RPMI8226 (cell line): ENCODE results near the gene E2F6.
A peak's percentile ranks its signal among the peaks of the same experiment; 100 is the strongest.

Experiments
- DNase-seq: peaks from one replicate; pipeline ENCODE4 v3.0.0-alpha.2; 2015

E2F6 gene, protein sequence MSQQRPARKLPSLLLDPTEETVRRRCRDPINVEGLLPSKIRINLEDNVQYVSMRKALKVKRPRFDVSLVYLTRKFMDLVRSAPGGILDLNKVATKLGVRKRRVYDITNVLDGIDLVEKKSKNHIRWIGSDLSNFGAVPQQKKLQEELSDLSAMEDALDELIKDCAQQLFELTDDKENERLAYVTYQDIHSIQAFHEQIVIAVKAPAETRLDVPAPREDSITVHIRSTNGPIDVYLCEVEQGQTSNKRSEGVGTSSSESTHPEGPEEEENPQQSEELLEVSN

GRCh38 chr2:11465485-11466306 is at the start of gene E2F6:
TSS of gene E2F6 (minus strand) at chr2:11466161. CDS start at chr2:11465879, 282 bp downstream.
- peak; percentile 87 for DNase-seq

- no peak for DNase-seq
Measured at GRCh38 chr2:11515490-11515981, 49.6 kb upstream of the E2F6 start.

DNA sequence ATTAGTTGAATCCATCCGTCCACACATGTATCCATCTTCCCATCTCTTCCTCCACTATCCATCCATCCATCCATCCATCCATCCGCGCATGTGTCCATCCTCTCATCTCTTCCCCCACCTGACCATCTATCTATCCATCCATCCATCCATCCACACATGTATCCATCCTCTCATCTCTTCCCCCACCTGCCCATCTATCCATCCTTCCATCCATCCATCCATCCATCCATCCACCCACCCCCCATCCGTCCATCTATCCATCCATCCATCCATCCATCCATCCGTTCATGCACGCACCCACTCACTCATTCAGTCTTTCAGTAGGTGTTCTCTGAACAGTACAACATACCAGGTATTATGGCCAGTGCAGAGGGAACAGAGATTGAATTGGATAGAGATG is 48.9 kb upstream of the E2F6 start:
- no peak for DNase-seq

- no peak for DNase-seq
Measured at GRCh38 chr2:11514081-11514730, 48.2 kb upstream of the E2F6 start.

- no peak for DNase-seq
Measured at GRCh38 chr2:11513319-11513718, 47.4 kb upstream of the E2F6 start.

DNA sequence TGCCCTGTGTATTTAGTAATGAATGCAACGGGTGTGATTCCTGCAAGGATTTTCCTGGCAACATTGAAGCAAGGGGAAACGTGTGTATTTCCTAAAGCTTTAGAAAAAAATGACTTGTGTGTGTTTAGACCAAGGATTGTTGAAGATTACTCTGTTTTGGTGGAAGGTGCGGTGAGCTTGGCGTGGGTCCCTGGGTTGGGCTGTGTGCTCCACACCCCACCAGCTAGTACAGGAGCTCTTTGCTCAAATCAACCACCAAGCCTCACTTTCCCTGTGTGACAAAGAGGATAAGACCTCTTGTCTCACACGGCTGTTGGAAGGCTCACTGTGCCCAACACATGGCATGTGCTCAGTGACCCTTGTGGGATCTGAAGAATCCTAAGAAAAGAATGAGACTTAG is 46.5 kb upstream of the E2F6 start:
- no peak for DNase-seq

DNA sequence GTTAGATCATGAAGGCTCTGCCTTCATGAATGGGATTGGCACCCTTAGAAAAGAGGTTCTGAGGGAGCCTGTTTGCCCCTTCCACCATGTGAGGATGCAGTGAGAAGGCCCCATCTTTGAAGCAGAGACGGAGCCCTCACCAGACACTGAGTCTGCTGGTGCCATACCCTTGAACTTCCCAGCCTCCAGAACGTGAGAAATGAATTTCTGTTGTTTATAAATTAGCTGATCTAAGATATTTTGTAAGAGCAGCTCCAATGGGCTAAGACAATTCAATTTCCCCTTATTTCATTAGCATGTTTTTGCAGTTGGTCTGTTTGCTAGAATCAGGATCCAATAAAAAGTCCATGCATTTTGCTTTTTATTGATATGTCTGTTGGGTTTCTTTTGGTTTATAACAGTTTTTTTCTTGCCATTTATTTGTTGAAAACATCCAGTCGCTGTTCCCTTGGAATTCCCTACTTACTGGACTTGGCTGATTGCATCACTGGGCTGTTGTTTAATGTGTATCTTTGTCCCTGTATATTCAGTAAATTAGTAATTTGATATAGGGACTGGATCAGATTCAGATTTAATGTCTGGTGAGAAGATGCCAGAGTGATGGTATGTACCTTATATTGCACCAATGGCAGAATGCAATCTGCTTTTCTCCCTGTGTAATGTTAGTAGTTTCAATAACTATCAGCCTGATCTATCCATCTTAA is 43.8 kb upstream of the E2F6 start:
- no peak for DNase-seq

DNA sequence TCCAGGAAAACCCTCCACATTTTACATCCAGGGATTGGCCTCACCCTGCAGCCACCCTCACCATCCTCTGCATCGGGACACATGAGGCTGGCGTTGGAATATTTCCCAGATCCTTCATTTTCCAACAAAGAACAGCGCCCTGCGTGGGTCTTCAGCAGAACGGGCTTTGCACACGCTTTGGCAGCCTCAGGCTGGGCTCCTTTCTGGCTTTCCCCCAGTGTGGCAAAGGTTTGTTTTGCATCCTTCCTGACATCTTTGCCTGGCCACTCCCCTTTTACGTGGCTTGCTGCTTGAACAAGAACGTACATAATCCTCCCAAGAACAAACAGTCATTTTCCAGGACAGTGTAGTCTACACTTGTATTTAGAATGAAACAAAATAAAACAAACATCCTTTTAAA is 42.3 kb upstream of the E2F6 start:
- no peak for DNase-seq

DNA sequence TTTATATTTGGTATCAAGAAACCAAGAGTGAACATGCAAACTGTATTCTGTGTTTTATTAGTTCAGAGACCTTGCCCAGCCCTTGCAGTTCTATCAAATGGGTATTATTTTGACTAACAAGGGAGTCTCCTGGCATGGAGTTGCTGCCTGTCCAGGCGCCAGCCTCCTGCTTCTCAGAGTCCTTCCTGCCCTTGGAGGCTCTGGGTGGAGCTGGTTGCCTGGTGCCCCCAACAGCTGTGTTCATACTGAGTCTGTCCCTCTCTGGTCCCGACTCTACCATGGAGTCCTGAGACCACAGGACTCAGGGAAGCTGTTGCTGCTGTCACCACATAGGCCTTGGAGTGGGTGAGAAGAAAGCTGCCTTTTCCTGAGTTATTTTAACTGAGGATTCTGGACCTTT is 41.6 kb upstream of the E2F6 start:
- no peak for DNase-seq

GRCh38 chr2:11506611-11506969 is 40.6 kb upstream of the E2F6 start:
- DNase-seq: no peak

- DNase-seq: peak; percentile 96
Measured at GRCh38 chr2:11505652-11506610, 40.0 kb upstream of the E2F6 start.

DNA sequence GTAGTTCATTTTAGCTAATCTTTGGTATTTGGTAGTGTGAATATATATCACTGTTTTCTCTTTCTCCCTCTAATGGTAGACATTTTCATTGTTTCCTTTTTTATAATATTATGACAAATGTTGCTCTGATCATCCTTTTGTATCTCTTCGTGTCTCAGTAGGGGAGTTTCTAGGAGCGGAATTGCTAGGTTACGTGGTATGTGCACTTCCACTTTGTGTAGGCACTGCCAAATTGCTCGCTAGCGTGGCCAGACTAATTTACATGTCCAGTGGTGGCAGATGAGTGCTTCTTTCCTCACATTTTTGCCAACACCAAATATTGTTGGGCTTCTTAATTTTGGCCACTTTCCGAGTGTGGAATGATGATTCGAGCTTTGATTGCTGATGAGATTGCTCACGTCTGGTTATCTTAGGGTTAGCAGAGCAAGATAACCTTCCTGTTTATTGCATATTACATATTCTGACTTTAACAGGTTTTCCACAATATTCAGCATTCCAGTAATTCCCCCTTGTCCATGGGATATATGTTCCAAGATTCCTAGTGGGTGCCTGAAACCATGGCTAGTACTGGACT is 37.5 kb upstream of the E2F6 start:
- no peak for DNase-seq

- no peak for DNase-seq
Measured at GRCh38 chr2:11502740-11503292, 36.9 kb upstream of the E2F6 start.

DNA sequence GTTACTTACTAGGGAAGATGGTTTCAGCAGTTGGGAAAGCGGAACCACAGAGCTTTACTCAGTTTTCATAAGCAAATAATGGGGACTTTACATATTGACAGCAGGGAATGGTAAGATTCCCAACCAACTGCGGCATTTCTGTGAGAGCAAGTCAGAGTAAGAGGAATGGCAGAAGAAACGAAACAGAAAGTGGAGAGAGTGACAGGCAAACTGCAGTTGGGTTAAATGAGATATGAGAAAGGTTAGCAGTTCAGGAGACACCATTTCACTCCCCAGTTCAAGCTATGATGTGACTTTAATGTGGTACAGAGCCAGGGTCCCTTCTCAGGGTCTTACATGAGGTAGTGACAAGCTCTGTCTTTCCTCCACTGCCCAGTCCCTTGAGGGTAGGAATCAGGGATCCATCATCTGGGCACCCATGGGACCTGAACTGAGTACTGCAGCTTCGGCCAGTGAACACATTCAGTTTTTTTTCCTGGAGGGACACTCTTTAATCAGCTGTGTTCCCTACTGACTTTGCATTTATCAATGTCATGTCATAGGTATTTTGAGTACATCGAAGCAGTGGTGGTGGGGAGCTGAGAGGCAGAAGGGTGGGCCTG is 34.8 kb upstream of the E2F6 start:
- DNase-seq: peak; percentile 43

GRCh38 chr2:11499081-11499743 is 33.3 kb upstream of the E2F6 start:
- DNase-seq: no peak

- peak; percentile 97 for DNase-seq
Measured at GRCh38 chr2:11498543-11499034, 32.6 kb upstream of the E2F6 start.

DNA sequence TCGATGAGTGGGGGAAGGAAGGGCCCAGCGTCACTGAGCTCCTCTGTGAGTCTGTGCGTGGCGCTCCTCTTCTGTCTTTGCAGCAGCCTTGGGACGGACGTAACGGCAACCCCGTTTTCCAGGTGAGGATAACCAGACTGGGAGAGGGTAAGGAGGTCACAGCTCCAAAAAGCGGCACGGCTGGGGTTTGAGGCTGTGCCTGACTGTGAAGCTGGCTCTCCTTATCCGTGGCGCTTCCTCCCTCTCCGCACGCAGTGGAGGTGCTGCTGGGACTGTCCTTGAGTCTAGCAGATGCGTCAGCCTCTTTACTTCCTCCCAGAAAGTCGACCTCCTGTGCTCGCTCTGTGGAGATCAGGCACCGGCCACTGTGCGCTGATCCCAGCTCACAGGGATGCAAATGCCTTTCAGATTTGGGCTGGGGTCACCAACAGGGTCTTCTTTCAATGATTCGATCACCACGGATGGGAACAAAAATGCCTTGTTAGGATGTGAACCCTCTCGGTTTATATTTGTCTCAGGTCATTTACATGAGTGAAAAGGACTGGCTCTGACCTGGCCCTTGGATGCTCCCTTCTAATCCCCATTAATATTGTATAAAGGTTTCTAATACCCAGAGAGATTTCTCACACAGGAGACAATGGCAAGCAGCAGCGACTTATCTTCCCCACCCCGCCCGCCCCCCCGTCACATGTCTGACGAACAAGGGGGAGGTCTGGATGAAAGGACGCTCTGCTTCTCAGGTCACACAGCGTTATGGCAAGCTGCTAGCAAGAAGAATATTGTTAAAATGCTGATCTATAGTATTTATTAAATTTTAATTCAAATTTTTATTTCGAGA is 30.1 kb upstream of the E2F6 start:
- DNase-seq: no peak

DNA sequence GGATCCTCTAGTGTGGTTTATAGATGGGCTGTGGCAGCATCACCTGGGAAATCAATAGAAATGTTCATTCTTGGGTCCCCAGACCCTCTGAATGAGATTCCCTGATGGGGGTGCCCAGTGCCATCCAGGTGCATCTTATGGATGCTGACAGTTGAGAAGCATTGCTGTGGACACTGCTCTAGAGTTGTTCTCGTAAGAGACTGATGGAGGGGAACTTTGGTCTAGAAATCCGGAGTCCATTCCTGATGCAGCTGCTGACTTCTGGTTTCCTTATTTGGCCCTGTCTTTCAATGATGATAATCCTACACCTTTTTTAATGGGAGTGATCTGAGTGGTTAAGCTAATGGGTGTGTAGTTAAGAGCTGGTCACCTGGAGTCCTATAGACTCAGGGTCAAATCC is 28.3 kb upstream of the E2F6 start:
- DNase-seq: no peak

DNA sequence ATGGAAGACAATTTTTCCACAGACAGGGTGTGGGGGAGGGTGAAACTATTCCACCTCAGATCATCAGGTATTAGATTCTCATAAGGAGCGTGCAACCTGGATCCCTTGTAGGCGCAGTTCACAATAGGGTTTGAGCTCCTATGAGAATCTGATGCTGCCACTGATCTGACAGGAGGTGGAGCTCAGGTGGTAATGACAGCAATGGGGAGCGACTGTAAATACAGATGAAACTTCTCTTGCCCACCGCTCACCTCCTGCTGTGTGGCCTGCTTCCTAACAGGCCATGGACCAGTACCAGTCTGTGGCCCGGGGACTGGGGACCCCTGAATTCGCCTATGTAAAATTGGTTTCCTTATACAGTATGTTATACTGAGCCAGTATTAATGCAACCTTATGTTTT is 27.3 kb upstream of the E2F6 start:
- no peak for DNase-seq
